Activated naive CD4-positive, alpha-beta T cell treated with anti-CD3 and anti-CD28 coated beads, Interleukin-2, amount 50 U/mL, for 72 hours (primary cell): Measurements from ENCODE around the gene TRPM5. TPM values are rescaled to one million over a fixed set of nuclear protein-coding genes. Genes with fewer than 3 reads are reported as not detected.

ENCODE experiments used
- ATAC-seq, 2 donors: fragments of 150-1000 bp; cut with Tn5 transposase; 2 replicates each; pipeline ENCODE4 v1.10.0; 2021; ENCODE audit warnings: mild to moderate bottlenecking in 2 of 2, moderate library complexity in 2 of 2
- DNase-seq, 2 donors: peaks; one replicate each; pipeline ENCODE4 v3.0.0; 2021 to 2022; ENCODE audit warnings: low spot score in 2 of 2
- H3K27ac Mint-ChIP-seq, 2 donors: one replicate each; pipeline ENCODE4 v1.8.0; 2022; ENCODE audit warnings: mild to moderate bottlenecking in 2 of 2, mixed read lengths in 2 of 2
- H3K36me3 Mint-ChIP-seq, 2 donors: one replicate each; pipeline ENCODE4 v1.8.0; 2022; ENCODE audit warnings: mixed read lengths in 2 of 2
- H3K9me3 Mint-ChIP-seq, 2 donors: one replicate each; pipeline ENCODE4 v1.8.0; 2022; ENCODE audit warnings: mixed read lengths in 2 of 2
- total RNA-seq, 2 donors: library from RNA; stranded (reverse); gene quantifications; one replicate each; pipeline ENCODE4 v1.2.3, GENCODE V29; 2022

The TRPM5 gene
- total RNA-seq, 2 donors from 2014 or later, result not detected

DNA sequence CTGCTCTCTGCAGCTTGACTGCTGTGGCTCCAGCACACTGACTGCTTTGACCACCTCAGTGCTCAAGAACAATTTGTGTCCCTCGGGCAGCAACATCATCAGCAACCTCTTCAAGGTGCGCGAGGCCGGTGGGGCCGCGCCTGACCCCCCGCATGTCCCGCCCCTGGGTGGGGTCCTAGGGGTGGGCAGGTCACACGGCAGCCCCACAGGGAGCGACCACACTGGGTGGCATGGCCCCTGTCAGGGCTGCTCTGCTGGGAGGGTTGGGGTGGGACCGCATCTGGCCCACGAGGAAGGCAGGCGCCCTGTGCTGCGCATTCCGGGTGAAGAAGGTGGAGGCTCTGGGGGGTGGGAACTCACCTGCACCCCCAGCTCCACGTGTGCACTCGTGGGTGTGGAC is 48.5 kb downstream of the TRPM5 start:
- ATAC-seq, result no peak
- H3K36me3 Mint-ChIP-seq, result peaks cover 0 to 6% of the 10 kb centered on the region in 2 donors
- no peaks in the 10 kb centered on the region for H3K9me3 Mint-ChIP-seq
- no peak overlapping the region for H3K27ac Mint-ChIP-seq
- DNase-seq, result no peak

DNA sequence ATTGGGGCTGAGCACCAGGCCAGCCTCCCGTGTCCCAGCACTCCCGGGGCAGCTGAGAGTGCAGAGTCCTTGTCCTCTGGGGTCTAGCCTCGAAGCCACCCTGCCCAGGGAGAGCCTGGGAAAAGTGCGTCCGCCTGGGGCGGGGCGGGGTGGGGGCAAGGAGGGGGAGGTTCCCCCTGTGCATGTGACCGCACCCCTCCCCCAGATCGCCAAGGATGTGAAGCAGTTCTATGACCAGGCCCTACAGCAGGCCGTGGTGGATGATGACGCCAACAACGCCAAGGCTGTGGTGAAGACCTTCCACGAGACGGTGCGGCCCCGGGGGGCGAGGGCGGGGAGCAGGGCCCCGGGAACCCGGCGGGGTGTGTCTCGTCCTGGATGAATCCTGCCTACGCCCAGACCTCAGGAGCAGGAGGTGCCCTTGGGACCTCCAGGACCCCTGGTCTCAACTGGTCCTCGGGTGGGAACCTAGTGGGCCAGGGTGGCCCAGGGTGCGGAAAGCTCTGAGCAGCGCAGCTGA is 49.0 kb downstream of the TRPM5 start:
- H3K36me3 Mint-ChIP-seq, result peaks cover 0 to under 1% of the 10 kb centered on the region in 2 donors
- H3K9me3 Mint-ChIP-seq, result no peaks in the 10 kb centered on the region
- ATAC-seq (no peak), DNase-seq (no peak)
- peak overlapping the region in 1 of 2 donors; percentile 60 for H3K27ac Mint-ChIP-seq

DNA sequence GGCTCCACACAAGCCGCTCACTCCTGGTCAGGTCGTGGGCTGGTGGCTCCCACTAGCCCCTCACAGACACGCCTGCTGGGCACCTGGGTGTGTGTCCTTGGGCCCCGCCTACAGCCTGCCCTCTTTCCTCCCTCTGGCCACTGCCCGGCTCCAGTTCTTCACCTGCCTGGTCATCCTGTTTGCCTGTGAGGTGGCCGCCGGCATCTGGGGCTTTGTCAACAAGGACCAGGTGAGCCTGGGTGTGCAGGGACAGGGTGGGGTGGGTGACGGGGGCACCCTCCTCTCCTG is 49.6 kb downstream of the TRPM5 start:
- ATAC-seq, result no peak

More for the DNA sequence above, 49.6 kb downstream of the TRPM5 start:
- Mint-ChIP-seq H3K27ac (peak overlapping the region in 1 of 2 donors; percentile 60), H3K9me3 (no peaks in the 10 kb centered on the region), H3K36me3 (no peaks in the 10 kb centered on the region)
- no peak for DNase-seq

Other genes starting within 250 kb of the TRPM5 start
- gene ASCL2, start 173.9 kb downstream of the TRPM5 start, total RNA-seq, result 1 to 10 TPM in 1 of 2 donors, not detected in 1; 8.7 TPM
- gene C11orf21, start 142.6 kb downstream of the TRPM5 start, total RNA-seq, result 10 to 100 TPM in 1 of 2 donors, 1 to 10 TPM in 1; 7.8 to 10.2 TPM
- 1 to 10 TPM; 5.6 to 7.6 TPM for gene TSPAN32, start 142.5 kb downstream of the TRPM5 start, total RNA-seq
- 100 to 1,000 TPM; 107 to 142 TPM for gene CD81, start 67.2 kb downstream of the TRPM5 start, total RNA-seq
- 10 to 100 TPM; 31.8 to 38.7 TPM for gene TSSC4, start 43.8 kb downstream of the TRPM5 start, total RNA-seq
- 10 to 100 TPM; 12.2 to 19.3 TPM for gene KCNQ1, start 494 bp upstream of the TRPM5 start, total RNA-seq